Peyer's patch (tissue), 4 donors: ENCODE results near the gene LRBA.

Source experiments
- CTCF ChIP-seq, 6 experiments: fragments of 450-650 bp in 4 of 6; fragments of 200-600 bp in 2 of 6; sonication (generic) in 1 of 6; IDR thresholded peaks; one replicate each; pipeline ENCODE4 v1.5.1; 2017 to 2019; ENCODE audit warnings: antibody characterized with exemption in 6 of 6, mild to moderate bottlenecking in 3 of 6, moderate library complexity in 1 of 6
- POLR2A ChIP-seq, 2 donors: fragments of 450-650 bp; IDR thresholded peaks; one replicate each; pipeline ENCODE4 v1.5.1; 2017; ENCODE audit warnings: antibody characterized with exemption in 2 of 2, mild to moderate bottlenecking in 2 of 2, moderate library complexity in 2 of 2

DNA sequence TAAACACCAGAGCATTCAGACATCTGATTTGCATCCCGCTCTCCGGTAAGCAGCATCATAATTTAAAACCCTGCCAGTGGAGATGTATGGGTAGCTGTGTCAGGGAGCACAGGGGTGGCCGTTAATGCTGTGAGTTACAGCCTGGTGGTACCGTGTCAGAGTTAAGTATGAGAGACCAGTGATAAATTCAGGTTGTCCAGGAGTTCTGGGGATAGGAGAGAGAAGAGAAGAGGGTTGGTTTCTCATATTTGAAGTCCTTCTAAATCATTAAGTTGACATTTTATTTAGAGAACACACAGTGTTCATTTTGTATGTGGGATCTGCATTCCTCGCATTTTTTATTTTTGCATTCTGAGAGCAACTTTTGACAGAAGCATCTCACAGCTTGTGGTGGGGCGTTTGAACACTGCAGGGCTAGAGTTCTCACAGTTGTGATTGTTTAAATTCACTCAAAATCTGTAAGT lies 779.2 kb downstream of the LRBA start:
- TF ChIP-seq CTCF (IDR thresholded peaks at IDR 0.05) (no peak), POLR2A (IDR thresholded peaks at IDR 0.05) (no peak)
